ENCODE data around the gene FARP2. TPM values are rescaled to one million over a fixed set of nuclear protein-coding genes. Genes with fewer than 3 reads are reported as not detected.

FARP2 gene
- total and polyA plus RNA-seq, 2 of the 4 experiments (the other 2 are of a cell fraction) = 17.1 to 30.8 TPM

DNA sequence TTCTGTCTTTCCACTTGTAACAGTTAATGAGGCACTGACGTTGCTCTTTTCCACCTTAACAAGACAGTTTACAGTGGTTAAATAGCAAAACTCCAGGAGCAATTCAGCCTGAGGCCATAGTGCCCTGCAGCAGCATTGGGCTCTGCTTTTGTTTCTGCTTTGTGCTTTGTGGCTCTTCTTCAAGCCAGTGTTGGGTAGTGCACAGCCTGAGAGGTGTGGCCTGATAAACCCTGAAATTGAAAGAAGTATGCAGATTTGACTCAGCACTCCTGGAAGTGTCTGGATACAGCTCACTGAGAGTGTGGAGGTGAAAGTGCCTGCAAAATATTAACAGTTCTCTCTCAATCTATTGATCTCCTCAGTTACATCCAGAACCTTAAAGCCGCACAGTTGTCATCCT, 89.3 kb downstream of the FARP2 start:
- H3K36me3 ChIP-seq (ENCODE audit: control insufficient read depth, insufficient read depth, low read length) = peaks cover 23% of the 10 kb centered on the region
- peaks cover 7% of the 10 kb centered on the region for H3K9me1 ChIP-seq (ENCODE audit: insufficient read depth, low read length)
- no peak overlapping the region for H2AFZ ChIP-seq (replicated peaks; ENCODE audit: low read length, poor library complexity)
- peak; percentile 61 for ATAC-seq (ENCODE audit: low read depth)
- H2AK9ac ChIP-seq (replicated peaks; ENCODE audit: low read depth, low read length, poor library complexity) = no peak overlapping the region
- 100% methylated on average over 1 of the region's 2 CpGs; no CpG with 5 or more reads in 1 of the 2 experiments for WGBS, 2 experiments (ENCODE audit: extremely low coverage in 2 of 2, insufficient read length in 1 of 2)
- no peaks in the 10 kb centered on the region for H3K4me1 ChIP-seq (ENCODE audit: control insufficient read depth, insufficient read depth, low read length)
- ChIA-PET POLR2A (ENCODE audit: unreplicated experiment) (no interaction called here), CTCF (no interaction called here)
- in situ Hi-C loops (cut with MboI; ENCODE audit: low sequenced_read_pairs) (no loop called here), intact Hi-C loops (cut with micrococcal nuclease) (no loop called here), dilution Hi-C loops (cut with HindIII; ENCODE audit: low sequenced_read_pairs, unreplicated experiment) (no loop called here)
- no peak overlapping the region for H4K5ac ChIP-seq (ENCODE audit: low read depth, low read length)
- no peak overlapping the region for H3K18ac ChIP-seq (ENCODE audit: low read depth, low read length)
- H3K23ac ChIP-seq (ENCODE audit: low read depth, low read length) = no peak overlapping the region
- no peak overlapping the region for H2AK5ac ChIP-seq (ENCODE audit: low read depth, low read length)
- no TSS peak for BruUV-seq (replicated peaks)
- H3K9ac ChIP-seq (ENCODE audit: low read depth, low read length) = no peak overlapping the region
- no peak overlapping the region for H3K4ac ChIP-seq (ENCODE audit: low read depth, low read length)
- no peaks in the 10 kb centered on the region for H3K27me3 ChIP-seq (ENCODE audit: control insufficient read depth, insufficient read depth, low read length)
- no peak overlapping the region for H3K4me2 ChIP-seq (ENCODE audit: low read depth, low read length)
- no peak overlapping the region for H2BK5ac ChIP-seq (ENCODE audit: low read depth, low read length, poor library complexity, severe bottlenecking)
- TF ChIP-seq MAZ (IDR thresholded peaks at IDR 0.05; ENCODE audit: borderline replicate concordance, low read depth, low read length) = no peak
- no peak for TF ChIP-seq MAFK (IDR thresholded peaks at IDR 0.05; ENCODE audit: low read depth, low read length)
- no peak for TF ChIP-seq MXI1 (IDR thresholded peaks at IDR 0.05; ENCODE audit: borderline replicate concordance, low read depth, low read length)
- TF ChIP-seq, protein P1, sequence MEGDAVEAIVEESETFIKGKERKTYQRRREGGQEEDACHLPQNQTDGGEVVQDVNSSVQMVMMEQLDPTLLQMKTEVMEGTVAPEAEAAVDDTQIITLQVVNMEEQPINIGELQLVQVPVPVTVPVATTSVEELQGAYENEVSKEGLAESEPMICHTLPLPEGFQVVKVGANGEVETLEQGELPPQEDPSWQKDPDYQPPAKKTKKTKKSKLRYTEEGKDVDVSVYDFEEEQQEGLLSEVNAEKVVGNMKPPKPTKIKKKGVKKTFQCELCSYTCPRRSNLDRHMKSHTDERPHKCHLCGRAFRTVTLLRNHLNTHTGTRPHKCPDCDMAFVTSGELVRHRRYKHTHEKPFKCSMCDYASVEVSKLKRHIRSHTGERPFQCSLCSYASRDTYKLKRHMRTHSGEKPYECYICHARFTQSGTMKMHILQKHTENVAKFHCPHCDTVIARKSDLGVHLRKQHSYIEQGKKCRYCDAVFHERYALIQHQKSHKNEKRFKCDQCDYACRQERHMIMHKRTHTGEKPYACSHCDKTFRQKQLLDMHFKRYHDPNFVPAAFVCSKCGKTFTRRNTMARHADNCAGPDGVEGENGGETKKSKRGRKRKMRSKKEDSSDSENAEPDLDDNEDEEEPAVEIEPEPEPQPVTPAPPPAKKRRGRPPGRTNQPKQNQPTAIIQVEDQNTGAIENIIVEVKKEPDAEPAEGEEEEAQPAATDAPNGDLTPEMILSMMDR (conservative IDR thresholded peaks at IDR 0.05; ENCODE audit: low read depth, low read length) = no peak
- TF ChIP-seq CEBPB (IDR thresholded peaks at IDR 0.05; ENCODE audit: low read depth, low read length) = no peak
- no peak for TF ChIP-seq RCOR1 (IDR thresholded peaks at IDR 0.05; ENCODE audit: insufficient replicate concordance, low read length)
- no peak for TF ChIP-seq CHD1 (IDR thresholded peaks at IDR 0.05; ENCODE audit: low read depth, low read length)
- TF ChIP-seq RAD21 (IDR thresholded peaks at IDR 0.05; ENCODE audit: low read length) = no peak
- no peak for TF ChIP-seq SMC3 (IDR thresholded peaks at IDR 0.05; ENCODE audit: low read depth, low read length)
- no peak overlapping the region for H2BK15ac ChIP-seq (ENCODE audit: low read depth, low read length)
- H3K56ac ChIP-seq (ENCODE audit: extremely low read depth, insufficient read depth, low read length) = no peak overlapping the region
- H3K27ac ChIP-seq (ENCODE audit: insufficient read depth, low read length) = no peak overlapping the region
- DNase-seq = no peak
- H3K4me3 ChIP-seq (ENCODE audit: insufficient read depth, low read depth, low read length) = no peak overlapping the region
- H3K79me1 ChIP-seq (ENCODE audit: low read depth in 1 of 2, low read length in 2 of 2) = peaks cover 2 to 3% of the 10 kb centered on the region in 2 experiments; a peak in 1 of 4 replicates
- H4K8ac ChIP-seq (ENCODE audit: low read depth in 2 of 2, low read length in 2 of 2) = no peak overlapping the region
- no peaks in the 10 kb centered on the region for H4K20me1 ChIP-seq (ENCODE audit: insufficient read depth, low read length)
- H3K14ac ChIP-seq (replicated peaks; ENCODE audit: low read depth, low read length) = no peak overlapping the region
- no peak overlapping the region for H4K91ac ChIP-seq (ENCODE audit: insufficient read depth, low read depth, low read length)
- H2BK20ac ChIP-seq (ENCODE audit: low read depth, low read length) = no peak overlapping the region
- no peak overlapping the region for H2BK120ac ChIP-seq (ENCODE audit: low read depth, low read length)
- H3K9me3 ChIP-seq (ENCODE audit: control insufficient read depth, insufficient read depth, low read length) = no peaks in the 10 kb centered on the region

Measured in IMR-90 (cell line).